Karpas-422 (cell line): ENCODE data around the gene VWF. TPM values are rescaled to one million over a fixed set of nuclear protein-coding genes. Genes with fewer than 3 reads are reported as not detected.

ENCODE experiments used
- DNase-seq: peaks from one replicate; pipeline ENCODE4 v3.0.0-alpha.2; 2015
- H2AFZ ChIP-seq: fragments of 200-600 bp; sonication (generic); 2 replicates; pipeline ENCODE4 v1.6.1; 2014; ENCODE audit warnings: antibody characterized with exemption, low read length, mixed read lengths
- H3K27ac ChIP-seq: fragments of 200-600 bp; sonication (generic); 2 replicates; pipeline ENCODE4 v1.5.1; 2014; ENCODE audit warnings: mild to moderate bottlenecking, low read length, moderate library complexity
- H3K27me3 ChIP-seq: fragments of 200-600 bp; sonication (generic); 2 replicates; pipeline ENCODE4 v1.6.1; 2014; ENCODE audit warnings: low read length, mixed read lengths
- H3K36me3 ChIP-seq: fragments of 200-600 bp; sonication (generic); 2 replicates; pipeline ENCODE4 v1.6.1; 2014; ENCODE audit warnings: low read length, mixed read lengths; ENCODE audit not compliant: insufficient read depth
- H3K4me1 ChIP-seq: fragments of 200-600 bp; sonication (generic); 2 replicates; pipeline ENCODE4 v1.6.1; 2014; ENCODE audit warnings: mild to moderate bottlenecking, low read length, mixed read lengths
- H3K4me2 ChIP-seq: fragments of 200-600 bp; sonication (generic); 2 replicates; pipeline ENCODE4 v1.6.1; 2014; ENCODE audit warnings: low read length, low read depth, mild to moderate bottlenecking; ENCODE audit not compliant: poor library complexity, severe bottlenecking
- H3K4me3 ChIP-seq: fragments of 200-600 bp; sonication (generic); 2 replicates; pipeline ENCODE4 v1.5.1; 2014; ENCODE audit warnings: mild to moderate bottlenecking, antibody characterized with exemption, low read length, mixed read lengths
- H3K79me2 ChIP-seq: fragments of 200-600 bp; sonication (generic); 2 replicates; pipeline ENCODE4 v1.6.1; 2014; ENCODE audit warnings: mild to moderate bottlenecking, low read length, mixed read lengths
- H3K9ac ChIP-seq: fragments of 200-600 bp; sonication (generic); 2 replicates; pipeline ENCODE4 v1.6.0; 2014; ENCODE audit warnings: low read length
- H3K9me2 ChIP-seq: fragments of 200-600 bp; sonication (generic), shearing (Covaris generic); replicated peaks from 2 replicates; pipeline ENCODE4 v1.6.0; 2014; ENCODE audit warnings: mild to moderate bottlenecking, low read length, moderate library complexity; ENCODE audit not compliant: insufficient read depth
- H3K9me3 ChIP-seq: fragments of 300-700, 200-600 bp; sonication (generic); 2 replicates; pipeline ENCODE4 v1.6.1; 2014; ENCODE audit warnings: low read length, mixed read lengths
- H4K20me1 ChIP-seq: fragments of 200-600 bp; sonication (generic); 2 replicates; pipeline ENCODE4 v1.6.1; 2014; ENCODE audit warnings: mild to moderate bottlenecking, antibody characterized with exemption, low read length, low read depth; ENCODE audit not compliant: insufficient read depth
- total RNA-seq: library from RNA; depleted of rRNA; stranded (reverse); fragments of >200 nt; shearing (Covaris generic); gene quantifications from 2 replicates; pipeline ENCODE4 v1.2.3, GENCODE V29; 2014; ENCODE audit warnings: low replicate concordance

VWF gene
- total RNA-seq, 1 experiment from 2014 or later: not detected

DNA sequence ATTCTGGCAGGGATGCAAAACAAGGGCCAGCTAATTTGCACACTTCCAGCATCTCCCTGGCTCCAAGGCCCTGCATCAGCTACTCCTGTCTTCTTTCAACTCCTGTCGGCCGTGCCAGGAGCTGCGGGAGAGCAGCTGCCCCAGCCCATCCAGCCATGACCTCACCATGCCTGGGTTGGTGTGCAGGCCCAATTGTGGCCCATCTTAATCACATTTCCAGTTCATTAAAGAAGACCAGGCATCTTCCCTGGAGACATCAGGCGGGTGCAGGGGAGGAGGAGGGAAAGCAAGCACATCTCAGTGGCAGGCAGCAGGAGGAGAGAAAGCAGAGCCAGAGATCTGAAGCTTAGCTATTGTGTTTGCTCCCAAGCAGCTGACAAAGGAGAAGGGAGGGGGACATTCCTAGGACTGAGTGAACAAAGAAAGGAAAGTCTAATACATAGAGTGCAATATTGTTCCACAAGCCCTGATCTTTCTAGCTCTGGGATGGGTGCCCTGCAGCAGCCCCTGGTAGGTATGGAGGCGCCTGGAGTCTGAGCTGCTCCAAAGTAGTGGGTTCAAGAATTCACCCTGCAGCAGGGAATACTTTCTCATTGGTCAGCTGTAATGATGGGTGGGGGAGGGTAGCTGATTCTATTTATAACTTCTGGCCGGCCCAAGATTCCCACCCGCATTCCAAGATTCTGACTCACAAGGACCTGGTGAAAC is 40.1 kb downstream of the VWF start:
- H2AFZ ChIP-seq: no peak overlapping the region
- H3K9ac ChIP-seq: no peak overlapping the region
- no peak overlapping the region for H3K27ac ChIP-seq
- H3K27me3 ChIP-seq: no peaks in the 10 kb centered on the region
- no peak overlapping the region for H3K4me2 ChIP-seq
- no peaks in the 10 kb centered on the region for H4K20me1 ChIP-seq
- H3K4me1 ChIP-seq: no peaks in the 10 kb centered on the region
- no peaks in the 10 kb centered on the region for H3K9me3 ChIP-seq
- DNase-seq: no peak
- no peaks in the 10 kb centered on the region for H3K79me2 ChIP-seq
- H3K4me3 ChIP-seq: no peak overlapping the region
- H3K9me2 ChIP-seq: no peaks in the 10 kb centered on the region
- H3K36me3 ChIP-seq: no peaks in the 10 kb centered on the region

DNA sequence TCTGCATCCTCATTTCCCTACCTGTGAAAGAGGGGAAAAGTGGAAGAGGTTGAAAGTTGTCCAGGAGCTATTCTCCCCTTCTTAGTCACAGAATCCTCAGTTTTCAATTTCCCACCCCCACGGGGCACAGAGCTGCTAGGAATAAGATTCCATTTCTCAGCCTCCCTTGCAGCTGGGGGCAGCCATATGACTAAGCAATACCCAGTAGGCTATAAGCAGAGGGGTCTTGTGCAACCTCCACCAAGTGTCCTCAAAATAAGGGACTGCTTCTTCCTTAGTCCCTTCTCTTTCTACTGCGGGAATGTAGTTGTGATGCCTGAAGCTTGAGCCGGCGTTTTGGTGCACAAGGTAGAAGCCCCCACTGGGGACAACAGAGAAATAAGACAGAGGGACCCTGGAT is 40.9 kb downstream of the VWF start:
- no peak for DNase-seq
- Histone ChIP-seq H3K27ac (no peak overlapping the region), H4K20me1 (no peaks in the 10 kb centered on the region), H3K9me2 (no peaks in the 10 kb centered on the region), H3K9me3 (no peaks in the 10 kb centered on the region), H3K27me3 (no peaks in the 10 kb centered on the region), H3K36me3 (no peaks in the 10 kb centered on the region), H3K79me2 (no peaks in the 10 kb centered on the region), H2AFZ (no peak overlapping the region), H3K4me1 (no peaks in the 10 kb centered on the region), H3K4me2 (no peak overlapping the region), H3K4me3 (no peak overlapping the region), H3K9ac (no peak overlapping the region)

DNA sequence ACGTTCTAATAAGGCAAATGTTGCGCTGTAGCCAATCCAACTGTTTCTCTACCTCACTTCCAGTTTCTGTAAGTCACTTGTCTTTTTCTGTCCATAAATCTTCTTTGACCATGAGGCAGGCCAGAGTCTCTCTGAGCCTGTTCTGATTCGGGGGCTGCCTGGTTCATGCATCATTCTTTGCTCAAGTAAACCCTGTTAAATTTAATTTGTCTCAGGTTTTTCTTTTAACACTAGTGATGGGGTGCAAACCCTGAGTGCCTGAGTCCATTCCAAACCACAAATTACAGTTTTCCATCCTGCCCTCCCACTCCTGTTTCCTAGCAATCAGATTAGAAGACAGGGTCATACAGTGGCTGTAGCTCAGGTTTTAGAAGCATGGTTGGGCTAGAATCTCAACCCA is 41.9 kb downstream of the VWF start:
- H3K79me2 ChIP-seq: no peaks in the 10 kb centered on the region
- H3K4me1 ChIP-seq: no peaks in the 10 kb centered on the region
- DNase-seq: no peak
- no peak overlapping the region for H3K4me3 ChIP-seq
- no peak overlapping the region for H3K4me2 ChIP-seq
- no peak overlapping the region for H3K9ac ChIP-seq
- no peaks in the 10 kb centered on the region for H3K27me3 ChIP-seq
- no peak overlapping the region for H2AFZ ChIP-seq
- H3K9me3 ChIP-seq: no peaks in the 10 kb centered on the region
- no peak overlapping the region for H3K27ac ChIP-seq
- H4K20me1 ChIP-seq: no peaks in the 10 kb centered on the region
- no peaks in the 10 kb centered on the region for H3K9me2 ChIP-seq
- H3K36me3 ChIP-seq: no peaks in the 10 kb centered on the region

DNA sequence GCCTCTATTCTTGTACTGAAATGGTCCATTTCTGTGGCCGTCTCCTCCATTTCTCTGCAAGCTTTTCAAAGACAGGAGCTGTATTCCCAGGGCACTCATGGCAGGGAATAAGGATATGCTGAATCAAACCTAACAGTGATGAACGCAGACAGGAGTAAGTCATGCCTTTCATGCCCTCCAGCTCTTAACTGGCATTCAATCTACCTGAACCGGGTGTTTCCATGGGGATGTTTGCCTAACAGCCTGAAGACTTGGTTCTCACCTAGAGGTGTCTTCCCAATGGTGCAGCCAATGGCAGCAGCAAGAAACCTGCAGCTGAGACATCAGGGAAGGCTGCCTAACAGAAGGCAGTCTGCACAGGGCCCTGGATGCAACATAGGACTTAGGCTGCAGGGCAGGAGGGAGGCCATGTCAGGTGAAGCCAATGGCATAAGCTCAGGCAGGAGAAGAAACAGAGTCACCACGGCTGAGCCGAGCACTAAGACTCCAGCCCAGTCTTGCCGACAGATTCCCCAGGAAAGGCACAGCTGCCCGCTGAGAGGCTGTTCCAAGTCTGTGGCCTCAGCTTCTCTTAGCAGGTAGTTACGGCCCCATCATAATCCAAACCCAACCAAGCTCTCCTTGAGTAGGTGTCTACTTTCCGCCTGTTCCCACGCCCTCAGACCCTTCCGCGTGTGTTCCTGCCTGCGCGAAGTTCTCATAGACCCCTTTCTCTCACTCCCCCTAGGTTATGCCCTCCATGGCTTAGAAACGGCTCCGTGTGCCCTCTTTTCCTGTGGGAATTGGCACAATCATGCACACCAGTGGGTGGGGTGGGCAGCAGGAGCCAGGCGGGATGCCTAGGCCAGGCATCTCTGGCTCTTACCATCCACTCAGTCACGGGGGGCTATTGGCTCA is 44.1 kb downstream of the VWF start:
- H3K9me3 ChIP-seq: no peaks in the 10 kb centered on the region
- H3K4me1 ChIP-seq: no peaks in the 10 kb centered on the region
- H3K36me3 ChIP-seq: no peaks in the 10 kb centered on the region
- H4K20me1 ChIP-seq: no peaks in the 10 kb centered on the region
- no peak for DNase-seq
- H3K4me3 ChIP-seq: no peak overlapping the region
- H3K4me2 ChIP-seq: no peak overlapping the region
- H3K79me2 ChIP-seq: no peaks in the 10 kb centered on the region
- no peak overlapping the region for H3K27ac ChIP-seq
- H3K9ac ChIP-seq: no peak overlapping the region
- H2AFZ ChIP-seq: no peak overlapping the region
- no peaks in the 10 kb centered on the region for H3K27me3 ChIP-seq
- no peaks in the 10 kb centered on the region for H3K9me2 ChIP-seq

DNA sequence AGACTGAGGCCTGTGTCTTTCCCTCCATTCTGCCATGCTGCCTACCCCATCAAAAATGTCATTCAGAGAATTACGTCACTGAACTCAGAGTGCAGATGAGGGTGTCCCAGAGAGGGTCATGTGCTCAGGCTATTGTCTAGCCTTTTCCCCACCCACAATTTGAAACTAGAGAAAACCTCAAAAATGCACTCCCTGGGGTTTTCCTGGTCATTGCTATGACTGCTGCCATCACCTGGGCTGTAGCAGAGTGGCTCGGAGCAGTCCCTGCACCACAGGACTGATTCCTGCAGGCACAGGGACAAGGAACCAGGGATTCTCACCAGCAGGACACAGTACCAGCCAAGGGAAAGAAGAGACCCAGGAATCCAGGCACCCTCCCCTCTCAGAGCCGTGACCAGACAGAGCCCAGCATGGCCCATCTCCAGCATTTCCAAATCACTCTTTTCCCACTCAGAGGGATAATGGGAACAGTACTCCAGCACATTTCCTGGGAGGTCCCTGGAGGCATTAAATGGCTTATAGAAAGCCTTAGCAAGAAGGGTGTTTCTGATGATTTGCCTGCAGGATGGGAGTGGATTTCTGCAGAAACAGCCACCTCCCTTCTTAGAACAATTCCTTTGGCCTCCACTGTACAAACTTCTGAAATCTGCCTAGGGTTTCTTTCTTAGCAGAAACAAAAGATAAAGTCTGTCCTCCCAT is 45.9 kb downstream of the VWF start:
- Histone ChIP-seq H3K4me1 (no peaks in the 10 kb centered on the region), H3K79me2 (no peaks in the 10 kb centered on the region), H2AFZ (no peak overlapping the region), H3K27ac (no peak overlapping the region), H3K27me3 (no peaks in the 10 kb centered on the region), H3K36me3 (no peaks in the 10 kb centered on the region), H3K9me3 (no peaks in the 10 kb centered on the region), H3K4me3 (no peak overlapping the region), H3K9me2 (no peaks in the 10 kb centered on the region), H3K4me2 (no peak overlapping the region), H3K9ac (no peak overlapping the region), H4K20me1 (no peaks in the 10 kb centered on the region)
- no peak for DNase-seq

DNA sequence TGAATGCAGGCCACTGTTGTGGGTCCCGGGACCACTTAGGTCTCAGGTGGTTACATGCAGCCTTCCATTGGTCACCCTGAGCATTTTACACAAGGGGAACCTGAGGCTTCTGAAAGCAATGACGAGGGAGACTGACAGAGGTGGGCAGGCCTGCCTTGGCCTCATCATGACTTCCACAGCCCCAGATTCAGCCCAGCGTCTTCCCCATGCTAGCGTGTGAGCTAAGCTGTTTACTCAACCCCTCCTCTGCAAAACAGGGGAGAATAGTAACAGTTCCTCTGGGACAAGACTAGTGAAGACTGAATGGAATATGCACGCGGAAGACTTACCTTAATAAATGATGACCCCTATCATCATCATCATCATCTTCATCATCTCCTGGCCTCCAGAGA is 46.8 kb downstream of the VWF start:
- Histone ChIP-seq H3K9me2 (no peaks in the 10 kb centered on the region), H2AFZ (no peak overlapping the region), H3K9me3 (no peaks in the 10 kb centered on the region), H4K20me1 (no peaks in the 10 kb centered on the region), H3K4me2 (no peak overlapping the region), H3K4me1 (no peaks in the 10 kb centered on the region), H3K9ac (no peak overlapping the region), H3K4me3 (no peak overlapping the region), H3K27ac (no peak overlapping the region), H3K79me2 (no peaks in the 10 kb centered on the region), H3K36me3 (no peaks in the 10 kb centered on the region), H3K27me3 (no peaks in the 10 kb centered on the region)
- no peak for DNase-seq

DNA sequence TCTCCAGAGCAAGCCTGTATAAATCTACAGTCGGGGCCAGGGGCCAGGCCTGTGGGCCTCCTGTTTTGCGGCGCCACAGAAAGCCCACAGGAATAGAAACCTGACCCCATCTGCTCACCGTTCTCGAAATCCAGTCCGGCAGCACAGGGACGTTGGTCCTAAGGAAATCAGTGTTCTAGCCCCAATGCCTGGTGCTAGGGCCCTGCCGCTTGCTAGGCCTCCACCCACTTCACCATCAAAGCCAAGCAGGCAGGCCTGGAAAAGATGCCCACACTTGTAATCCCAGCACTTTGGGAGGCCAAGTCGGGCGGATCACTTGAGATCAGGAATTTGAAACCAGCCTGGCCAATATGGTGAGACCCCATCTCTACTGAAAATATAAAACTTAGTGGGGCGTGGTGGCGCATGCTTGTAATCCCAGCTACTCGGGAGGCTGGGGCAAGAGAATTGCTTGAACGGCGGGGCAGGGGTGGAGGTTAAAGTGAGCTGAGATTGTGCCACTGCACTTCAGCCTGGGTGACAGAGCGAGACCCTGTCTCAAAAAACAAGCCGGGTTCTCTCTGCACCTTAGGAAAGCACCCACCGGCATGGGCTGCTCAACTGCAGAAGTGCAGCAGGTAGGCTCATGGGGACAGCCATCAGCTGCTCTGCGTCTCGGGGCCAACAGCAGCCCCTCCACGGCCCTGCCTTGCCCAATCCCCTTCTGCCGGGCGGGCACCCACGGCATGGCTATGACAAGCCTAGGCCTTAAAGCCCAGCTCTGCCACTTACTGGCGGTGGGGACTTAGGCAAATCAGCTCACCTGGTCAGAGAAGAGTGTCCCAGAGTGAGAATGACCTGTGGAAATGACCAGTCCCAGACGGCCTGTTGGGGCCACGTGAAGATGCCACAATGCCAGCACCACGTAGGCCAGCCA is 47.4 kb downstream of the VWF start:
- no peak overlapping the region for H3K9ac ChIP-seq

More for the DNA sequence above, 47.4 kb downstream of the VWF start:
- Histone ChIP-seq H4K20me1 (no peaks in the 10 kb centered on the region), H2AFZ (no peak overlapping the region), H3K4me1 (no peaks in the 10 kb centered on the region), H3K36me3 (no peaks in the 10 kb centered on the region), H3K4me2 (no peak overlapping the region), H3K27me3 (no peaks in the 10 kb centered on the region), H3K9me3 (no peaks in the 10 kb centered on the region), H3K9me2 (no peaks in the 10 kb centered on the region), H3K27ac (no peak overlapping the region), H3K4me3 (no peak overlapping the region), H3K79me2 (no peaks in the 10 kb centered on the region)
- DNase-seq: no peak
